SK-N-SH (cell line): ENCODE measurements around the gene CETP. TPM values are rescaled to one million over a fixed set of nuclear protein-coding genes. Genes with fewer than 3 reads are reported as not detected.

Experiments used
- CTCF ChIA-PET: fragments of 300-600, 350-600 bp; formaldehyde crosslinking; extraction: SDS; loops from one replicate; lab custom pipeline; 2021; lab: Yijun Ruan, JAX
- POLR2A ChIA-PET: fragments of 350-600 bp; sonication (Branson Sonifier 250); formaldehyde crosslinking; extraction: SDS; loops from one replicate; lab custom pipeline; 2020; ENCODE audit warnings: antibody characterized with exemption, inconsistent platforms; lab: Yijun Ruan, JAX
- DNase-seq: peaks from one replicate; pipeline ENCODE4 v3.0.0; 2012
- H2AFZ ChIP-seq: fragments of 200-600 bp; sonication (generic); 2 replicates; pipeline ENCODE4 v1.8.1; 2016; ENCODE audit warnings: antibody characterized with exemption, mild to moderate bottlenecking, low read depth
- H3F3A ChIP-seq: fragments of 200-600 bp; sonication (generic); replicated peaks from 2 replicates; pipeline ENCODE3; 2016; ENCODE audit warnings: antibody characterized with exemption, mild to moderate bottlenecking; ENCODE audit not compliant: insufficient read depth
- H3K27ac ChIP-seq, 2 experiments: fragments of 200-500 bp in 1 of 2; fragments of 200-600 bp in 1 of 2; sonication (Bioruptor generic) in 1 of 2; sonication (generic), shearing (Covaris generic) in 1 of 2; 2 replicates each; pipeline versions ENCODE4 v1.5.1 to v1.6.1; 2014 to 2016; ENCODE audit warnings: low read depth in 2 of 2, inconsistent platforms in 1 of 2, low read length in 1 of 2, mild to moderate bottlenecking in 1 of 2, mixed read lengths in 1 of 2
- H3K27me3 ChIP-seq: fragments of 200-600 bp; sonication (generic), shearing (Covaris generic); 2 replicates; pipeline ENCODE4 v1.6.1; 2016; ENCODE audit warnings: mixed run types; ENCODE audit not compliant: insufficient read depth
- H3K36me3 ChIP-seq, 2 experiments: fragments of 200-500 bp in 1 of 2; fragments of 200-600 bp in 1 of 2; sonication (Bioruptor generic) in 1 of 2; sonication (generic) in 1 of 2; replicated peaks in 1 of 2; 2 replicates each; pipeline versions ENCODE3 to v1.5.1; 2014 to 2016; ENCODE audit warnings: low read length in 1 of 2, mild to moderate bottlenecking in 1 of 2; ENCODE audit not compliant: insufficient read depth in 2 of 2, control insufficient read depth in 1 of 2
- H3K4me1 ChIP-seq, 2 experiments: fragments of 200-500 bp in 1 of 2; fragments of 200-600 bp in 1 of 2; sonication (Bioruptor generic) in 1 of 2; sonication (generic), shearing (Covaris generic) in 1 of 2; 2 replicates each; pipeline versions ENCODE4 v1.5.1 to v1.6.1; 2014 to 2016; ENCODE audit warnings: low read depth in 1 of 2, low read length in 1 of 2, mixed run types in 1 of 2; ENCODE audit not compliant: insufficient read depth in 2 of 2, control insufficient read depth in 1 of 2
- H3K4me2 ChIP-seq: fragments of 200-600 bp; sonication (generic), shearing (Covaris generic); 2 replicates; pipeline ENCODE4 v1.6.1; 2017; ENCODE audit warnings: mixed run types
- H3K4me3 ChIP-seq, 2 experiments: fragments of 200-500 bp in 1 of 2; fragments of 200-600 bp in 1 of 2; sonication (Bioruptor generic) in 1 of 2; sonication (generic), shearing (Covaris generic) in 1 of 2; 2 replicates each; pipeline versions ENCODE4 v1.5.1 to v1.8.1; 2014 to 2016; ENCODE audit warnings: low read depth in 2 of 2, inconsistent platforms in 1 of 2, low read length in 1 of 2, mild to moderate bottlenecking in 1 of 2, mixed read lengths in 1 of 2, moderate library complexity in 1 of 2
- H3K79me2 ChIP-seq: fragments of 200-600 bp; sonication (generic); 2 replicates; pipeline ENCODE4 v1.8.1; 2017; ENCODE audit warnings: mild to moderate bottlenecking; ENCODE audit not compliant: insufficient read depth
- H3K9ac ChIP-seq: fragments of 200-600 bp; sonication (generic); 2 replicates; pipeline ENCODE4 v1.6.1; 2017; ENCODE audit warnings: mixed run types
- H3K9me2 ChIP-seq: fragments of 200-600 bp; sonication (generic); 2 replicates; pipeline ENCODE4 v1.6.1; 2017; ENCODE audit warnings: mixed run types
- H3K9me3 ChIP-seq: fragments of 200-600 bp; sonication (generic); 2 replicates; pipeline ENCODE4 v1.6.1; 2017; ENCODE audit warnings: mixed run types, mild to moderate bottlenecking, moderate library complexity
- H4K20me1 ChIP-seq: fragments of 200-600 bp; sonication (generic); 2 replicates; pipeline ENCODE4 v1.6.1; 2017; ENCODE audit warnings: mild to moderate bottlenecking, mixed run types; ENCODE audit not compliant: insufficient read depth
- ELF1 ChIP-seq: IDR thresholded peaks from 2 replicates; pipeline ENCODE4 v1.4.0; 2012
- EZH2phosphoT487 ChIP-seq: fragments of 200-600 bp; sonication (generic); IDR thresholded peaks from 2 replicates; pipeline ENCODE4 v1.6.1; 2017; ENCODE audit warnings: low read depth, mixed run types, mild to moderate bottlenecking, antibody characterized with exemption, moderate library complexity, borderline replicate concordance
- FOSL2 ChIP-seq: IDR thresholded peaks from 2 replicates; pipeline ENCODE4 v1.4.0; 2012; ENCODE audit warnings: low read depth, mild to moderate bottlenecking, moderate library complexity, borderline replicate concordance
- FOXJ3 ChIP-seq: sonication (generic); formaldehyde crosslinking; IDR thresholded peaks from 2 replicates; pipeline ENCODE4 v1.5.1; 2020; ENCODE audit warnings: mild to moderate bottlenecking, missing genetic modification reagents
- GABPA ChIP-seq: IDR thresholded peaks from 2 replicates; pipeline ENCODE4 v1.4.0; 2012; ENCODE audit warnings: low read depth, mild to moderate bottlenecking
- GATA2 ChIP-seq: sonication (generic); formaldehyde crosslinking; IDR thresholded peaks from 2 replicates; pipeline ENCODE4 v1.5.0; 2020; ENCODE audit warnings: mild to moderate bottlenecking, missing genetic modification reagents
- JUND ChIP-seq: IDR thresholded peaks from 2 replicates; pipeline ENCODE4 v1.4.0; 2012
- NRF1 ChIP-seq: IDR thresholded peaks from 2 replicates; pipeline ENCODE4 v1.6.1; 2012; ENCODE audit warnings: low read depth, mild to moderate bottlenecking, low read length
- POLR2AphosphoS5 ChIP-seq: IDR thresholded peaks from 2 replicates; pipeline ENCODE4 v1.6.1; 2012; ENCODE audit warnings: low read depth, low read length
- RXRA ChIP-seq: IDR thresholded peaks from 2 replicates; pipeline ENCODE4 v1.4.0; 2012; ENCODE audit warnings: low read depth, mild to moderate bottlenecking, borderline replicate concordance
- SMC3 ChIP-seq: IDR thresholded peaks from 2 replicates; pipeline ENCODE4 v1.6.1; 2012; ENCODE audit warnings: low read depth, low read length, improper control_type of control experiment
- TAF1 ChIP-seq: IDR thresholded peaks from 2 replicates; pipeline ENCODE4 v1.6.1; 2012; ENCODE audit warnings: low read depth, mild to moderate bottlenecking, low read length, moderate library complexity, borderline replicate concordance
- YY1 ChIP-seq: IDR thresholded peaks from 2 replicates; pipeline ENCODE4 v1.4.0; 2012; ENCODE audit warnings: low read depth, mild to moderate bottlenecking
- WGBS: methylation state at CpG from one replicate; pipeline ENCODE4 v1.1.6; 2017; ENCODE audit warnings: low lambda C conversion rate; 5-methylcytosine and 5-hydroxymethylcytosine counted together
- polyA plus RNA-seq, 3 experiments: library from polyadenylated mRNA; depleted of rRNA; stranded (reverse); fragments of >200 nt; gene quantifications; 2 replicates each; pipeline ENCODE4 v1.2.3, GENCODE V29; 2012
- TF ChIP-seq, protein P1 (sequence below): fragments of 150-350 bp; IDR thresholded peaks from 2 replicates; pipeline ENCODE4 v1.6.1; 2016; ENCODE audit warnings: mild to moderate bottlenecking, low read depth, low read length
- TF ChIP-seq, protein P2 (sequence below): IDR thresholded peaks from 2 replicates; pipeline ENCODE4 v1.4.0; 2012; ENCODE audit warnings: low read depth
- TF ChIP-seq, protein P3 (sequence below): IDR thresholded peaks from 2 replicates; pipeline ENCODE4 v1.6.1; 2012; ENCODE audit warnings: mild to moderate bottlenecking, low read depth, low read length, moderate library complexity
- TF ChIP-seq, protein P4 (sequence below): IDR thresholded peaks from 2 replicates; pipeline ENCODE4 v1.4.0; 2012; ENCODE audit warnings: low read depth, borderline replicate concordance

The CETP gene
- polyA plus RNA-seq, 1 of the 3 experiments (the other 2 are of a cell fraction) = not detected

DNA sequence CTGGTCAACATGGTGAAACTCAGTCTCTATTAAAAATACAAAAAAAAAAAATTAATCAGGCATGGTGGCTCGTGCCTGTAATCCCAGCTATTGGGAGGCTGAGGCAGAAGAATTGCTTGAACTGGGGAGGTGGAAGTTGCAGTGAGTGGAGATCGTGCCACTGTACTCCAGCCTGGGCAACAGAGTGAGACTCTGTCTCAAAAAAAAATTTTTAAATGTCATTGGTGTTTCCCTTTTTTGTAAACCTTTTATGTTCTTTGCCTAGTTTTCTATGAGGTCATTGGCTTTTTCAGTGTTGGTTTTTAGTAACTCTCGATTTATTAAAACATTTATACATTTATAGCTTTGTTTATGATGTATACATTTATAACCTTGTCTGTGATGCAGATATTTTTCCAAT, 45.8 kb downstream of the CETP start:
- WGBS = 87% methylated on average over 3 of the region's 3 CpGs
- Histone ChIP-seq H3K9me2 (no peaks in the 10 kb centered on the region), H3K9me3 (no peaks in the 10 kb centered on the region), H3K79me2 (no peaks in the 10 kb centered on the region; the same call in 1 of the 2 replicates), H3K4me1 (peaks cover 0 to 2% of the 10 kb centered on the region in 2 experiments; a peak in 1 of 4 replicates), H3K27ac (no peak overlapping the region), H3K27me3 (no peaks in the 10 kb centered on the region), H3F3A (peaks cover under 1% of the 10 kb centered on the region), H3K4me3 (no peak overlapping the region), H3K4me2 (no peak overlapping the region), H3K36me3 (no peaks in the 10 kb centered on the region), H3K9ac (no peak overlapping the region), H2AFZ (no peak overlapping the region), H4K20me1 (no peaks in the 10 kb centered on the region)
- CTCF ChIA-PET = no interaction called here
- POLR2A ChIA-PET = no interaction called here
- DNase-seq = no peak
- TF ChIP-seq YY1 (no peak), ELF1 (no peak), FOSL2 (no peak), GATA2 (no peak), NRF1 (no peak), TAF1 (no peak), RXRA (no peak), JUND (no peak), SMC3 (no peak), EZH2phosphoT487 (no peak), GABPA (no peak), FOXJ3 (CRISPR knock-in tag) (no peak), POLR2AphosphoS5 (no peak)
- TF ChIP-seq, protein P1, sequence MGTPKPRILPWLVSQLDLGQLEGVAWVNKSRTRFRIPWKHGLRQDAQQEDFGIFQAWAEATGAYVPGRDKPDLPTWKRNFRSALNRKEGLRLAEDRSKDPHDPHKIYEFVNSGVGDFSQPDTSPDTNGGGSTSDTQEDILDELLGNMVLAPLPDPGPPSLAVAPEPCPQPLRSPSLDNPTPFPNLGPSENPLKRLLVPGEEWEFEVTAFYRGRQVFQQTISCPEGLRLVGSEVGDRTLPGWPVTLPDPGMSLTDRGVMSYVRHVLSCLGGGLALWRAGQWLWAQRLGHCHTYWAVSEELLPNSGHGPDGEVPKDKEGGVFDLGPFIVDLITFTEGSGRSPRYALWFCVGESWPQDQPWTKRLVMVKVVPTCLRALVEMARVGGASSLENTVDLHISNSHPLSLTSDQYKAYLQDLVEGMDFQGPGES = no peak
- TF ChIP-seq, protein P2, sequence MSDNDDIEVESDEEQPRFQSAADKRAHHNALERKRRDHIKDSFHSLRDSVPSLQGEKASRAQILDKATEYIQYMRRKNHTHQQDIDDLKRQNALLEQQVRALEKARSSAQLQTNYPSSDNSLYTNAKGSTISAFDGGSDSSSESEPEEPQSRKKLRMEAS = no peak
- TF ChIP-seq, protein P3, sequence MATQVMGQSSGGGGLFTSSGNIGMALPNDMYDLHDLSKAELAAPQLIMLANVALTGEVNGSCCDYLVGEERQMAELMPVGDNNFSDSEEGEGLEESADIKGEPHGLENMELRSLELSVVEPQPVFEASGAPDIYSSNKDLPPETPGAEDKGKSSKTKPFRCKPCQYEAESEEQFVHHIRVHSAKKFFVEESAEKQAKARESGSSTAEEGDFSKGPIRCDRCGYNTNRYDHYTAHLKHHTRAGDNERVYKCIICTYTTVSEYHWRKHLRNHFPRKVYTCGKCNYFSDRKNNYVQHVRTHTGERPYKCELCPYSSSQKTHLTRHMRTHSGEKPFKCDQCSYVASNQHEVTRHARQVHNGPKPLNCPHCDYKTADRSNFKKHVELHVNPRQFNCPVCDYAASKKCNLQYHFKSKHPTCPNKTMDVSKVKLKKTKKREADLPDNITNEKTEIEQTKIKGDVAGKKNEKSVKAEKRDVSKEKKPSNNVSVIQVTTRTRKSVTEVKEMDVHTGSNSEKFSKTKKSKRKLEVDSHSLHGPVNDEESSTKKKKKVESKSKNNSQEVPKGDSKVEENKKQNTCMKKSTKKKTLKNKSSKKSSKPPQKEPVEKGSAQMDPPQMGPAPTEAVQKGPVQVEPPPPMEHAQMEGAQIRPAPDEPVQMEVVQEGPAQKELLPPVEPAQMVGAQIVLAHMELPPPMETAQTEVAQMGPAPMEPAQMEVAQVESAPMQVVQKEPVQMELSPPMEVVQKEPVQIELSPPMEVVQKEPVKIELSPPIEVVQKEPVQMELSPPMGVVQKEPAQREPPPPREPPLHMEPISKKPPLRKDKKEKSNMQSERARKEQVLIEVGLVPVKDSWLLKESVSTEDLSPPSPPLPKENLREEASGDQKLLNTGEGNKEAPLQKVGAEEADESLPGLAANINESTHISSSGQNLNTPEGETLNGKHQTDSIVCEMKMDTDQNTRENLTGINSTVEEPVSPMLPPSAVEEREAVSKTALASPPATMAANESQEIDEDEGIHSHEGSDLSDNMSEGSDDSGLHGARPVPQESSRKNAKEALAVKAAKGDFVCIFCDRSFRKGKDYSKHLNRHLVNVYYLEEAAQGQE = no peak
- TF ChIP-seq, protein P4, sequence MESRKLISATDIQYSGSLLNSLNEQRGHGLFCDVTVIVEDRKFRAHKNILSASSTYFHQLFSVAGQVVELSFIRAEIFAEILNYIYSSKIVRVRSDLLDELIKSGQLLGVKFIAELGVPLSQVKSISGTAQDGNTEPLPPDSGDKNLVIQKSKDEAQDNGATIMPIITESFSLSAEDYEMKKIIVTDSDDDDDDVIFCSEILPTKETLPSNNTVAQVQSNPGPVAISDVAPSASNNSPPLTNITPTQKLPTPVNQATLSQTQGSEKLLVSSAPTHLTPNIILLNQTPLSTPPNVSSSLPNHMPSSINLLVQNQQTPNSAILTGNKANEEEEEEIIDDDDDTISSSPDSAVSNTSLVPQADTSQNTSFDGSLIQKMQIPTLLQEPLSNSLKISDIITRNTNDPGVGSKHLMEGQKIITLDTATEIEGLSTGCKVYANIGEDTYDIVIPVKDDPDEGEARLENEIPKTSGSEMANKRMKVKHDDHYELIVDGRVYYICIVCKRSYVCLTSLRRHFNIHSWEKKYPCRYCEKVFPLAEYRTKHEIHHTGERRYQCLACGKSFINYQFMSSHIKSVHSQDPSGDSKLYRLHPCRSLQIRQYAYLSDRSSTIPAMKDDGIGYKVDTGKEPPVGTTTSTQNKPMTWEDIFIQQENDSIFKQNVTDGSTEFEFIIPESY = no peak
